HepG2 (cell line): Measurements from ENCODE around the gene MYO19. TPM values are rescaled to one million over a fixed set of nuclear protein-coding genes. Genes with fewer than 3 reads are reported as not detected.

ENCODE experiments used
- ATAC-seq: fragments of 200-7000 bp; cut with Tn5 transposase; 3 replicates; pipeline ENCODE4 v1.9.1; 2020; ENCODE audit warnings: mild to moderate bottlenecking, moderate library complexity
- BruUV-seq: library from RNA; stranded (reverse); fragments of 400-500 nt; replicated peaks from 2 replicates; lab custom pipeline; 2021; lab: Mats Ljungman, UMichigan
- CTCF ChIA-PET: fragments of 300-600 bp; formaldehyde crosslinking; extraction: SDS; loops from one replicate; lab custom pipeline; 2021; ENCODE audit warnings: low total read pairs, inconsistent platforms, low intra/inter-chr PET ratio; lab: Yijun Ruan, JAX
- POLR2A ChIA-PET: fragments of 350-600 bp; sonication (Branson Sonifier 250); formaldehyde crosslinking; loops from one replicate; lab custom pipeline; 2020; ENCODE audit warnings: antibody characterized with exemption, inconsistent platforms; lab: Yijun Ruan, JAX
- DNase-seq: peaks from one replicate; pipeline ENCODE4 v3.0.0-alpha.2; 2015; ENCODE audit warnings: low spot score
- FAIRE-seq: peaks from 3 replicates; lab custom pipeline; 2011; peaks lifted over from hg19 to GRCh38; lab: Jason Lieb, UNC
- H2AFZ ChIP-seq: one replicate; pipeline ENCODE4 v1.6.1; 2011; ENCODE audit warnings: low read length, inconsistent platforms
- H3K27ac ChIP-seq: fragments of 300-600 bp; 3 replicates; pipeline ENCODE4 v1.8.0; 2011; ENCODE audit warnings: mixed run types, mild to moderate bottlenecking, mixed read lengths, low read length, inconsistent platforms; ENCODE audit not compliant: insufficient read depth; ENCODE audit errors: extremely low read length
- H3K27me3 ChIP-seq, 2 experiments: fragments of 200-600 bp in 1 of 2; 2 replicates in 1 of 2; 3 replicates in 1 of 2; pipeline versions ENCODE4 v1.6.0 to v1.8.0; 2011; ENCODE audit warnings: low read length in 2 of 2, mild to moderate bottlenecking in 2 of 2, moderate library complexity in 2 of 2, inconsistent platforms in 1 of 2; ENCODE audit not compliant: insufficient read depth in 2 of 2, control insufficient read depth in 1 of 2
- H3K36me3 ChIP-seq, 2 experiments: fragments of 200-600 bp in 1 of 2; replicated peaks in 1 of 2; 2 replicates in 1 of 2; 3 replicates in 1 of 2; pipeline versions ENCODE4 v1.5.1 to v1.8.0; 2011; ENCODE audit warnings: low read length in 2 of 2, inconsistent platforms in 1 of 2; ENCODE audit not compliant: insufficient read depth in 2 of 2, control insufficient read depth in 1 of 2
- H3K4me1 ChIP-seq: 2 replicates; pipeline ENCODE4 v1.5.1; 2012; ENCODE audit warnings: low read length, inconsistent platforms; ENCODE audit not compliant: insufficient read depth
- H3K4me2 ChIP-seq: 2 replicates; pipeline ENCODE4 v1.6.0; 2011; ENCODE audit warnings: low read depth, low read length, inconsistent platforms
- H3K4me3 ChIP-seq, 3 experiments: fragments of 200-600 bp in 1 of 3; sonication (generic), shearing (Covaris generic) in 1 of 3; replicated peaks in 1 of 3; 2 replicates each; pipeline ENCODE4 v1.5.1; 2011 to 2016; ENCODE audit warnings: low read length in 3 of 3, inconsistent platforms in 2 of 3, low read depth in 2 of 3, mild to moderate bottlenecking in 2 of 3, control low read depth in 1 of 3, mixed read lengths in 1 of 3; ENCODE audit not compliant: insufficient read depth in 1 of 3
- H3K79me2 ChIP-seq: one replicate; pipeline ENCODE4 v1.6.1; 2011; ENCODE audit warnings: low read length, inconsistent platforms; ENCODE audit not compliant: insufficient read depth
- H3K9ac ChIP-seq: 2 replicates; pipeline ENCODE4 v1.6.0; 2011; ENCODE audit warnings: mild to moderate bottlenecking, low read depth, low read length, inconsistent platforms; ENCODE audit not compliant: insufficient read depth
- H3K9me3 ChIP-seq: 2 replicates; pipeline ENCODE4 v1.5.1; 2012; ENCODE audit warnings: mild to moderate bottlenecking, low read length
- H4K20me1 ChIP-seq: 2 replicates; pipeline ENCODE4 v1.6.0; 2011; ENCODE audit warnings: inconsistent platforms, mild to moderate bottlenecking, low read length, moderate library complexity; ENCODE audit not compliant: insufficient read depth
- CEBPZ ChIP-seq: IDR thresholded peaks from 2 replicates; pipeline ENCODE4 v1.6.1; 2012; ENCODE audit warnings: low read length, improper control_type of control experiment
- E2F5 ChIP-seq: sonication (generic); formaldehyde crosslinking; conservative IDR thresholded peaks from 2 replicates; pipeline ENCODE4 v1.4.0; 2020; ENCODE audit warnings: missing genetic modification reagents
- HMG20B ChIP-seq: conservative IDR thresholded peaks from 2 replicates; pipeline ENCODE4 v1.6.1; 2016; ENCODE audit warnings: missing genetic modification reagents, missing compliant biosample characterization
- KLF11 ChIP-seq: IDR thresholded peaks from 2 replicates; pipeline ENCODE4 v1.6.1; 2016; ENCODE audit warnings: missing compliant biosample characterization
- LCORL ChIP-seq, 2 experiments: fragments of 450-650 bp in 1 of 2; sonication (generic) in 1 of 2; formaldehyde crosslinking in 1 of 2; IDR thresholded peaks; 2 replicates each; pipeline versions ENCODE4 v1.5.0 to v1.6.1; 2017 to 2020; ENCODE audit warnings: antibody characterized with exemption in 1 of 2, missing genetic modification reagents in 1 of 2
- NR0B2 ChIP-seq: sonication (generic); formaldehyde crosslinking; IDR thresholded peaks from 2 replicates; pipeline ENCODE4 v1.4.0; 2020; ENCODE audit warnings: mild to moderate bottlenecking, missing genetic modification reagents
- POLR2A ChIP-seq, 2 experiments: IDR thresholded peaks; 2 replicates each; pipeline ENCODE4 v1.6.1; 2011; ENCODE audit warnings: low read depth in 2 of 2, low read length in 2 of 2, mild to moderate bottlenecking in 1 of 2, moderate library complexity in 1 of 2; ENCODE audit not compliant: insufficient read depth in 1 of 2
- PRDM10 ChIP-seq: sonication (generic); formaldehyde crosslinking; IDR thresholded peaks from 2 replicates; pipeline ENCODE4 v1.4.0; 2020; ENCODE audit warnings: low read depth, missing genetic modification reagents
- SNRNP70 ChIP-seq: fragments of 200-400 bp; formaldehyde crosslinking; IDR thresholded peaks from 2 replicates; pipeline ENCODE4 v1.6.1; 2017; ENCODE audit warnings: mild to moderate bottlenecking, low read depth, low read length, moderate library complexity
- SPEN ChIP-seq: sonication (generic); formaldehyde crosslinking; IDR thresholded peaks from 2 replicates; pipeline ENCODE4 v1.5.1; 2020; ENCODE audit warnings: low read depth, mild to moderate bottlenecking, missing genetic modification reagents
- TOPORS ChIP-seq: sonication (generic); formaldehyde crosslinking; IDR thresholded peaks from 2 replicates; pipeline ENCODE4 v1.8.0; 2023; ENCODE audit warnings: mild to moderate bottlenecking, missing genetic modification reagents
- YEATS4 ChIP-seq: sonication (generic); formaldehyde crosslinking; IDR thresholded peaks from 2 replicates; pipeline ENCODE4 v1.4.0; 2020; ENCODE audit warnings: missing genetic modification reagents, borderline replicate concordance
- ZFP36L2 ChIP-seq: sonication (generic); formaldehyde crosslinking; IDR thresholded peaks from 2 replicates; pipeline ENCODE4 v1.4.0; 2020; ENCODE audit warnings: missing genetic modification reagents
- ZNF331 ChIP-seq: sonication (generic); formaldehyde crosslinking; IDR thresholded peaks from 2 replicates; pipeline ENCODE4 v1.4.0; 2020; ENCODE audit warnings: missing genetic modification reagents
- ZNF337 ChIP-seq: sonication (generic); formaldehyde crosslinking; IDR thresholded peaks from 2 replicates; pipeline ENCODE4 v1.5.1; 2020; ENCODE audit warnings: missing genetic modification reagents, low read depth, mild to moderate bottlenecking, borderline replicate concordance
- ZNF607 ChIP-seq: sonication (generic); formaldehyde crosslinking; IDR thresholded peaks from 2 replicates; pipeline ENCODE4 v1.5.1; 2020; ENCODE audit warnings: missing genetic modification reagents, mild to moderate bottlenecking, borderline replicate concordance
- ZNF780A ChIP-seq: sonication (generic); formaldehyde crosslinking; IDR thresholded peaks from 2 replicates; pipeline ENCODE4 v1.8.0; 2022; ENCODE audit warnings: mild to moderate bottlenecking, missing genetic modification reagents, moderate library complexity
- WGBS: methylation state at CpG from one replicate; pipeline ENCODE4 v1.1.6; 2017; ENCODE audit warnings: low lambda C conversion rate; 5-methylcytosine and 5-hydroxymethylcytosine counted together
- in situ Hi-C: cut with HindIII; loops from 2 replicates; pipeline ENCODE4 v1.10.0; 2017; ENCODE audit warnings: low pct_unique_long_range_greater_than_20kb; ENCODE audit not compliant: extremely low pct_ligation_motif_present
- intact Hi-C: fragments of 100-400 bp; cut with micrococcal nuclease; formaldehyde crosslinking; loops from one replicate; pipeline ENCODE4 v1.10.0; 2022; ENCODE audit not compliant: unreplicated experiment
- polyA plus RNA-seq, 8 experiments: library from polyadenylated mRNA; depleted of rRNA in 3 of 8; stranded (reverse) in 7 of 8; unstranded in 1 of 8; fragments of >200 nt; fragmentation: Illumina TruSeq in 4 of 8; extraction: Trizol in 4 of 8; gene quantifications; 2 replicates each; pipeline versions ENCODE4 v1.2.1 to v1.2.3, GENCODE V29; 2011 to 2016; ENCODE audit warnings: low read depth in 4 of 8, missing spikeins in 1 of 8, mixed read lengths in 1 of 8; ENCODE audit not compliant: insufficient read depth in 1 of 8
- total RNA-seq, 5 experiments: library from RNA; depleted of rRNA; stranded (reverse); fragments of >200 nt; fragmentation: Illumina TruSeq; extraction: Trizol; gene quantifications; 2 replicates each; pipeline ENCODE4 v1.2.3, GENCODE V29; 2016; ENCODE audit warnings: low read depth in 1 of 5

Gene MYO19
- total and polyA plus RNA-seq, 2 of the 13 experiments (the other 11 are each of a cell fraction or from before 2014, with no cell fraction given) = 75.7 to 82.3 TPM

GRCh38 chr17:36475346-36475970 lies 59.2 kb downstream of the MYO19 start:
- Histone ChIP-seq H3K36me3 (no peaks in the 10 kb centered on the region), H3K4me2 (no peak overlapping the region), H4K20me1 (no peaks in the 10 kb centered on the region), H2AFZ (no peak overlapping the region), H3K27me3 (peaks cover 0 to 24% of the 10 kb centered on the region in 2 experiments; a peak in 3 of 5 replicates), H3K4me1 (no peaks in the 10 kb centered on the region), H3K79me2 (no peaks in the 10 kb centered on the region), H3K9me3 (no peaks in the 10 kb centered on the region), H3K4me3 (no peak overlapping the region), H3K9ac (no peak overlapping the region), H3K27ac (no peak overlapping the region)
- FAIRE-seq = no peak
- BruUV-seq = no TSS peak
- ATAC-seq = no peak
- in situ Hi-C loops = loop anchor here (25.0 kb wide), 1 partner anchor 513 kb away; no protein-coding TSS in a partner anchor
- no peak for DNase-seq
- TF ChIP-seq POLR2A (IDR thresholded peaks at IDR 0.05; ENCODE audit: insufficient read depth in 1 of 2, low read depth in 2 of 2, low read length in 2 of 2) (no peak), ZNF337 (CRISPR knock-in tag) (no peak), ZNF780A (no peak), TOPORS (CRISPR knock-in tag) (no peak), ZNF331 (CRISPR knock-in tag) (no peak), SNRNP70 (no peak), SPEN (CRISPR knock-in tag) (no peak), KLF11 (CRISPR knock-in tag) (no peak), HMG20B (CRISPR knock-in tag) (no peak), ZFP36L2 (no peak), E2F5 (CRISPR knock-in tag) (no peak), PRDM10 (no peak), NR0B2 (CRISPR knock-in tag) (no peak), YEATS4 (CRISPR knock-in tag) (no peak), CEBPZ (no peak), LCORL (IDR thresholded peaks at IDR 0.05) (no peak), LCORL (CRISPR knock-in tag; IDR thresholded peaks at IDR 0.05) (no peak), ZNF607 (CRISPR knock-in tag) (no peak)
- CTCF ChIA-PET = no interaction called here
- intact Hi-C loops = no loop called here
- no CpG with 5 or more reads among the region's 4 CpGs for WGBS
- POLR2A ChIA-PET = no interaction called here
